Activated CD8-positive, alpha-beta memory T cell treated with anti-CD3 and anti-CD28 coated beads, Interleukin-2, amount 10 ng/mL, durations not matched to agents 7 days and 5 days (primary cell): ENCODE results near the gene SNX6. TPM values are rescaled to one million over a fixed set of nuclear protein-coding genes. Genes with fewer than 3 reads are reported as not detected.
"Not testable (repeated sequence)": the region's sequence is repeated elsewhere in the genome, so short reads cannot be mapped to it uniquely, and the experiment has no call there.

Experiments used
- ATAC-seq: fragments of 150-1000 bp; cut with Tn5 transposase; one replicate; pipeline ENCODE4 v1.10.0; 2021; ENCODE audit warnings: moderate library complexity
- CTCF ChIA-PET: fragments of 350-600 bp; sonication (Branson Sonifier 250); formaldehyde crosslinking; loops from one replicate; lab custom pipeline; 2021; ENCODE audit warnings: antibody characterized with exemption; lab: Charles Lee
- DNase-seq: peaks from one replicate; pipeline ENCODE4 v3.0.0-alpha.2; 2020
- H3K27ac Mint-ChIP-seq: one replicate; pipeline ENCODE4 v1.8.0; 2021; ENCODE audit warnings: mild to moderate bottlenecking, mixed read lengths
- H3K27me3 Mint-ChIP-seq: one replicate; pipeline ENCODE4 v1.8.0; 2021; ENCODE audit warnings: mixed read lengths
- H3K36me3 Mint-ChIP-seq: one replicate; pipeline ENCODE4 v1.8.0; 2021; ENCODE audit warnings: mild to moderate bottlenecking, mixed read lengths
- H3K4me1 Mint-ChIP-seq: one replicate; pipeline ENCODE4 v1.8.0; 2021; ENCODE audit warnings: mixed read lengths
- H3K4me3 Mint-ChIP-seq: one replicate; pipeline ENCODE4 v1.8.0; 2021; ENCODE audit warnings: mild to moderate bottlenecking, moderate library complexity, mixed read lengths
- H3K9me3 Mint-ChIP-seq: one replicate; pipeline ENCODE4 v1.8.0; 2022; ENCODE audit warnings: low read depth, mixed read lengths
- total RNA-seq, 2 experiments: library from RNA; stranded (reverse); gene quantifications; one replicate each; pipeline ENCODE4 v1.2.3, GENCODE V29; 2021

Gene SNX6
- total RNA-seq, 2 experiments from 2014 or later: 67.8 to 70.9 TPM

GRCh38 chr14:34546272-34547135 lies 83.4 kb downstream of the SNX6 start:
- H3K27ac Mint-ChIP-seq, H3K27me3 Mint-ChIP-seq, CTCF ChIA-PET, H3K36me3 Mint-ChIP-seq, DNase-seq, H3K4me3 Mint-ChIP-seq, H3K4me1 Mint-ChIP-seq, H3K9me3 Mint-ChIP-seq: not testable (repeated sequence)
- peak; percentile 69 for ATAC-seq

GRCh38 chr14:34540181-34541059 lies 89.5 kb downstream of the SNX6 start:
- peaks cover 23% of the 10 kb centered on the region for H3K4me1 Mint-ChIP-seq
- H3K36me3 Mint-ChIP-seq, CTCF ChIA-PET, DNase-seq, ATAC-seq, H3K27me3 Mint-ChIP-seq, H3K9me3 Mint-ChIP-seq: not testable (repeated sequence)
- H3K27ac Mint-ChIP-seq: peak overlapping the region; percentile 100
- H3K4me3 Mint-ChIP-seq: peak overlapping the region; percentile 99

- no peaks in the 10 kb centered on the region for H3K27me3 Mint-ChIP-seq
- peak within 1 kb of the TSS; percentile 99 for H3K4me3 Mint-ChIP-seq
- no peaks in the 10 kb centered on the region for H3K9me3 Mint-ChIP-seq
- peaks cover 23% of the 10 kb centered on the region for H3K4me1 Mint-ChIP-seq
- ATAC-seq (peak; percentile 100), DNase-seq (peak; percentile 98)
- CTCF ChIA-PET: no interaction called here
- peak within 1 kb of the TSS; percentile 100 for H3K27ac Mint-ChIP-seq
- H3K36me3 Mint-ChIP-seq: peaks cover 5% of the 10 kb centered on the region
Measured at GRCh38 chr14:34539407-34540180, 90.4 kb downstream of the SNX6 start, which contains the start of gene EAPP. EAPP (minus strand) TSS chr14:34539701; CDS start chr14:34539628, 73 bp downstream.

GRCh38 chr14:34538871-34539406 lies 91.0 kb downstream of the SNX6 start:
- H3K4me3 Mint-ChIP-seq: peak overlapping the region; percentile 99
- no peaks in the 10 kb centered on the region for H3K9me3 Mint-ChIP-seq
- H3K27me3 Mint-ChIP-seq: no peaks in the 10 kb centered on the region
- no peak for DNase-seq
- CTCF ChIA-PET: no interaction called here
- ATAC-seq: no peak
- H3K27ac Mint-ChIP-seq: peak overlapping the region; percentile 100
- H3K4me1 Mint-ChIP-seq: peaks cover 23% of the 10 kb centered on the region
- H3K36me3 Mint-ChIP-seq: peaks cover 7% of the 10 kb centered on the region

- ATAC-seq, CTCF ChIA-PET, H3K27me3 Mint-ChIP-seq, DNase-seq, H3K9me3 Mint-ChIP-seq: not testable (repeated sequence)
- peaks cover 23% of the 10 kb centered on the region for H3K4me1 Mint-ChIP-seq
- peak overlapping the region; percentile 100 for H3K27ac Mint-ChIP-seq
- peak overlapping the region; percentile 99 for H3K4me3 Mint-ChIP-seq
- peaks cover 12% of the 10 kb centered on the region for H3K36me3 Mint-ChIP-seq
Measured at GRCh38 chr14:34538096-34538495, 91.9 kb downstream of the SNX6 start.

GRCh38 chr14:34537677-34538009 lies 92.3 kb downstream of the SNX6 start:
- no peaks in the 10 kb centered on the region for H3K27me3 Mint-ChIP-seq
- H3K27ac Mint-ChIP-seq: peak overlapping the region; percentile 24
- ATAC-seq (no peak), DNase-seq (no peak)
- CTCF ChIA-PET: no interaction called here
- no peaks in the 10 kb centered on the region for H3K9me3 Mint-ChIP-seq
- H3K4me3 Mint-ChIP-seq: no peak overlapping the region
- H3K4me1 Mint-ChIP-seq: peaks cover 23% of the 10 kb centered on the region
- H3K36me3 Mint-ChIP-seq: peaks cover 12% of the 10 kb centered on the region

GRCh38 chr14:34536951-34537676 lies 92.8 kb downstream of the SNX6 start:
- DNase-seq (no peak), ATAC-seq (no peak)
- Mint-ChIP-seq H3K4me1 (peaks cover 23% of the 10 kb centered on the region), H3K27ac (no peak overlapping the region), H3K4me3 (no peak overlapping the region), H3K36me3 (peaks cover 15% of the 10 kb centered on the region), H3K9me3 (no peaks in the 10 kb centered on the region), H3K27me3 (no peaks in the 10 kb centered on the region)
- CTCF ChIA-PET: no interaction called here

GRCh38 chr14:34527591-34527990 lies 102.4 kb downstream of the SNX6 start:
- H3K9me3 Mint-ChIP-seq: no peaks in the 10 kb centered on the region
- CTCF ChIA-PET: no interaction called here

GRCh38 chr14:34524216-34524615 lies 105.7 kb downstream of the SNX6 start:
- ATAC-seq, H3K27me3 Mint-ChIP-seq, H3K4me3 Mint-ChIP-seq, CTCF ChIA-PET, DNase-seq, H3K9me3 Mint-ChIP-seq, H3K4me1 Mint-ChIP-seq, H3K27ac Mint-ChIP-seq: not testable (repeated sequence)
- peaks cover 40% of the 10 kb centered on the region for H3K36me3 Mint-ChIP-seq

More at GRCh38 chr14:34527591-34527990, 102.4 kb downstream of the SNX6 start:
- Mint-ChIP-seq H3K36me3 (peaks cover 31% of the 10 kb centered on the region), H3K4me1 (peaks cover 2% of the 10 kb centered on the region), H3K27me3 (no peaks in the 10 kb centered on the region), H3K27ac (no peak overlapping the region), H3K4me3 (no peak overlapping the region)
- DNase-seq: no peak
- no peak for ATAC-seq

GRCh38 chr14:34522496-34522895 lies 107.5 kb downstream of the SNX6 start:
- no peak overlapping the region for H3K4me3 Mint-ChIP-seq
- peaks cover 2% of the 10 kb centered on the region for H3K4me1 Mint-ChIP-seq
- ATAC-seq: no peak
- H3K27ac Mint-ChIP-seq: no peak overlapping the region
- no peak for DNase-seq
- no peaks in the 10 kb centered on the region for H3K27me3 Mint-ChIP-seq
- H3K9me3 Mint-ChIP-seq: no peaks in the 10 kb centered on the region
- CTCF ChIA-PET: interaction anchor here (0.5 kb wide), 1 partner anchor 75 kb away, joined by 4 read pairs; no protein-coding TSS in a partner anchor
- peaks cover 48% of the 10 kb centered on the region for H3K36me3 Mint-ChIP-seq

- H3K27me3 Mint-ChIP-seq, H3K4me3 Mint-ChIP-seq, DNase-seq, ATAC-seq, H3K4me1 Mint-ChIP-seq, H3K9me3 Mint-ChIP-seq, H3K27ac Mint-ChIP-seq, CTCF ChIA-PET: not testable (repeated sequence)
- H3K36me3 Mint-ChIP-seq: peaks cover 45% of the 10 kb centered on the region
Measured at GRCh38 chr14:34521071-34521470, 108.9 kb downstream of the SNX6 start.

GRCh38 chr14:34520304-34520970 lies 109.5 kb downstream of the SNX6 start:
- H3K4me3 Mint-ChIP-seq, H3K27ac Mint-ChIP-seq, ATAC-seq, DNase-seq, H3K27me3 Mint-ChIP-seq, CTCF ChIA-PET, H3K4me1 Mint-ChIP-seq, H3K9me3 Mint-ChIP-seq: not testable (repeated sequence)
- H3K36me3 Mint-ChIP-seq: peaks cover 45% of the 10 kb centered on the region
